Measurements from ENCODE around the gene SPATA6.
"Not testable (repeated sequence)": the region's sequence is repeated elsewhere in the genome, so short reads cannot be mapped to it uniquely, and the experiment has no call there.

SPATA6 gene

DNA sequence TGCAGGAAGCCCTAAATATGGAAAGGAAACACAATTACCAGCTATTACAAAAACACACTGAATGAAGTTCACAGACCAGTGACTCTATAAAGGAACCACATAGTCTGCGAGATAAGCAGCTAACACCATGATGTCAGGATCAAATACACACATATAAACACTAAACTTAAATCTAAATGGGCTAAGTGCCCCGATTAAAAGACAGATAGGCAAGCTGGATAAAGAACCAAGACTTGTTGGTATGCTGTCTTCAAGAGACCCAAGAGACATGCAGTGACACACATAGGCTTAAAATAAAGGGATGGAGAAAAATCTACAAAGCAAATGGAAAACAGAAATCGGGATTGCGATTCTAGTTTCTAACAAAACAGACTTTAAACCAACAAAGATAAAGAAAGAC, 127.6 kb downstream of the SPATA6 start:
- Mint-ChIP-seq H3K9me3 (no peaks in the 10 kb centered on the region), H3K4me3 (no peak overlapping the region), H3K4me1 (no peaks in the 10 kb centered on the region), H3K27ac (no peak overlapping the region), H3K36me3 (no peaks in the 10 kb centered on the region), H3K27me3 (no peaks in the 10 kb centered on the region)
- CTCF ChIA-PET = no interaction called here
- DNase-seq = no peak

- no peak overlapping the region for H3K27ac Mint-ChIP-seq
- CTCF ChIA-PET = no interaction called here
These were observed 130.8 kb downstream of the SPATA6 start for GRCh38 chr1:48341221-48341620.

DNA sequence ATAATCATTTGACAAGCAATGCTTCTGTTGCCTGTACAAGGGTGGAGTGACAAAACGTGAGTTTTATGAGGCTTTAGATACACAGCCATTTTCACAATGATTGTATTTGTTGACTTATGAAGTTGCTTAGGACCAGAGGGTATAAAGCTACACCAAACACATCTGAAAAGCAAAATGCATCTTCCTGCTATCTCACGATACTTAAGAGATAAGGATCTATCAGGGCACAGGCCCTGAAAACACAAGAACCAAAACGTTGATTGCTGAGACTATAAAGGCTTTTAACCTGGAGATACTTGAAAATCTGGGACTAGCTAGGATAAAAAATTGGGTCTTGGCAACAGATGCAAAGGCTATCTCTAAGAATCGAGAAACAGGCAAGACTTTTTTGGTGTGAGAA, 133.7 kb downstream of the SPATA6 start:
- CTCF ChIA-PET = no interaction called here
- H3K27me3 Mint-ChIP-seq = no peaks in the 10 kb centered on the region
- H3K36me3 Mint-ChIP-seq = no peaks in the 10 kb centered on the region
- H3K9me3 Mint-ChIP-seq = no peaks in the 10 kb centered on the region
- H3K4me1 Mint-ChIP-seq = no peaks in the 10 kb centered on the region
- H3K4me3 Mint-ChIP-seq = no peak overlapping the region
- no peak for DNase-seq
- no peak overlapping the region for H3K27ac Mint-ChIP-seq

More at GRCh38 chr1:48341221-48341620, 130.8 kb downstream of the SPATA6 start:
- Mint-ChIP-seq H3K9me3 (no peaks in the 10 kb centered on the region), H3K27me3 (no peaks in the 10 kb centered on the region), H3K4me1 (no peaks in the 10 kb centered on the region), H3K36me3 (no peaks in the 10 kb centered on the region), H3K4me3 (no peak overlapping the region)
- DNase-seq = no peak

DNA sequence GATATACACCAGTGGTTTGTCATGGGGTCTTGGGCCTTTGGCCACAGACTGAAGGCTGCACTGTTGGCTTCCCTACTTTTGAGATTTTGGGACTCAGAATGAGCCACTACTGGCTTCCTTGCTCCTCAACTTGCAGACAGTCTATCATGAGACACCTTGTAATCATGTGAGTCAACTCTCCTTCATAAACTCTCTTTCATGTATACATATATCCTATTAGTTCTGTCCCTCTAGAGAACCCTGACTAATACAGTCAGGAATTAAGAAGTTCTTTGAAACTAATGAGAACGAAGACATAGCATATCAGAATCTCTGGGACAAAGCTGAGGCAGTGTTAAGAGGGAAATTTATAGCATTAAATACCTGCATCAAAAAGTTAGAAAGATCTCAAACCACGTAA, 138.7 kb downstream of the SPATA6 start:
- no peaks in the 10 kb centered on the region for H3K4me1 Mint-ChIP-seq
- H3K27me3 Mint-ChIP-seq = no peaks in the 10 kb centered on the region
- H3K9me3 Mint-ChIP-seq = peaks cover 9% of the 10 kb centered on the region
- DNase-seq = no peak
- H3K27ac Mint-ChIP-seq = no peak overlapping the region
- no peaks in the 10 kb centered on the region for H3K36me3 Mint-ChIP-seq
- no peak overlapping the region for H3K4me3 Mint-ChIP-seq
- CTCF ChIA-PET = no interaction called here

DNA sequence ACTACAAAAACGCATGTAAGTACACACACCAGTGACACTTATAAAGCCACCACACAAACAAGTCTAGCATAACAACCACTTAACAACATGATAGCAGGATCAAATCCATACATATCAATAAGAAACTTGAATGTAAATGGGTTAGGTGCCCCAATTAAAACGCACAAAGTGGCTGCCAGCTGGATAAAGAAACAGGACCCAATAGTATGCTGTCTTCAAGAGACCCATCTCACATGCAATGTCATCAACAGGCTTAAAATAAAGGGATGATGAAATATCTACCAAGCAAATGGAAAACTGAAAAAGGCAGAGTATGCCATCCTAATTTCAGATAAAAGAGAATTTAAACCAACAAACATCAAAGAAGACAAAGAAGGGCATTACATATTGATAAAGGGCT, 139.9 kb downstream of the SPATA6 start:
- no peaks in the 10 kb centered on the region for H3K4me1 Mint-ChIP-seq
- CTCF ChIA-PET = no interaction called here
- H3K9me3 Mint-ChIP-seq = peaks cover 9% of the 10 kb centered on the region
- H3K27me3 Mint-ChIP-seq = no peaks in the 10 kb centered on the region
- H3K4me3 Mint-ChIP-seq = no peak overlapping the region
- no peak overlapping the region for H3K27ac Mint-ChIP-seq
- DNase-seq = no peak
- no peaks in the 10 kb centered on the region for H3K36me3 Mint-ChIP-seq

- Mint-ChIP-seq H3K4me3 (no peak overlapping the region), H3K4me1 (no peaks in the 10 kb centered on the region), H3K27me3 (no peaks in the 10 kb centered on the region), H3K36me3 (no peaks in the 10 kb centered on the region), H3K9me3 (peaks cover 17% of the 10 kb centered on the region), H3K27ac (no peak overlapping the region)
- CTCF ChIA-PET = no interaction called here
- DNase-seq = no peak
These were observed 142.1 kb downstream of the SPATA6 start for GRCh38 chr1:48329905-48330304.

DNA sequence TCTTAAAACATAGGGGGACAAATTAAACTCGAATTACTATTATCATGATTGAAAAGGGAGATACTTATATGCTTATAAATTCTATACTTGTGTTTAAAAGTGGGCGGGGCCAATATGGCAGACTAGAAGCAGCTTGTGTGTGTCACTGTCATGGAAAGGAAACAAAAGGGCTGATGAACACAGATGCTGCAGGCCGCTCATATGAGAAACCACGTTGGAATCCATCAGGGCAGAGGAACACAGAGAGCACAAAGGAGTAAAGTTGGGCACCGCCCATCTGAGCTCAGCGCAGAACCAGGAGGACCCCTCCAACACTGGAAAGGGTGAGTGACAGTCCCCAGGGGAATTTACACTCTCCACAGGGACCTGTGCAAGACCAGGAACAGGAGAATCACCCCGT, 142.5 kb downstream of the SPATA6 start:
- CTCF ChIA-PET = no interaction called here
- H3K36me3 Mint-ChIP-seq = no peaks in the 10 kb centered on the region
- H3K9me3 Mint-ChIP-seq = peaks cover 21% of the 10 kb centered on the region
- H3K4me3 Mint-ChIP-seq = no peak overlapping the region
- no peak overlapping the region for H3K27ac Mint-ChIP-seq
- H3K27me3 Mint-ChIP-seq = no peaks in the 10 kb centered on the region
- no peak for DNase-seq
- no peaks in the 10 kb centered on the region for H3K4me1 Mint-ChIP-seq

DNA sequence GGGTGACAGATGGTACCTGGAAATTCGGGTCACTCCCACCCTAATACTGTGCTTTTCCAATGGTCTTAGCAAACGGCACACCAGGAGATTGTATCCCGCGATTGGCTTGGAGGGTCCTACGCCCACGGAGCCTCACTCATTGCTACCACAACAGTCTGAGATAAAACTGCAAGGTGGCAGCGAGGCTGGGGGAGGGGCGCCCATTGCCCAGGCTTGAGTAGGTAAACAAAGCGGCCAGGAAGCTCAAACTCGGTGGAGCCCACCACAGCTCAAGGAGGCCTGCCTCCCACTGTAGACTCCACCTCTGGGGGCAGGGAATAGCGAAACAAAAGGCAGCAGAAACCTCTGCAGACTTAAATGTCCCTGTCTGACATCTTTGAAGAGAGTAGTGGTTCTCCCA, 160.2 kb downstream of the SPATA6 start:
- peaks cover 13% of the 10 kb centered on the region for H3K9me3 Mint-ChIP-seq
- H3K36me3 Mint-ChIP-seq, H3K27ac Mint-ChIP-seq, DNase-seq, H3K4me3 Mint-ChIP-seq, H3K27me3 Mint-ChIP-seq, H3K4me1 Mint-ChIP-seq, CTCF ChIA-PET: not testable (repeated sequence)

- H3K36me3 Mint-ChIP-seq = no peaks in the 10 kb centered on the region
- DNase-seq = no peak
These were observed 162.4 kb downstream of the SPATA6 start for GRCh38 chr1:48309564-48310082.

DNA sequence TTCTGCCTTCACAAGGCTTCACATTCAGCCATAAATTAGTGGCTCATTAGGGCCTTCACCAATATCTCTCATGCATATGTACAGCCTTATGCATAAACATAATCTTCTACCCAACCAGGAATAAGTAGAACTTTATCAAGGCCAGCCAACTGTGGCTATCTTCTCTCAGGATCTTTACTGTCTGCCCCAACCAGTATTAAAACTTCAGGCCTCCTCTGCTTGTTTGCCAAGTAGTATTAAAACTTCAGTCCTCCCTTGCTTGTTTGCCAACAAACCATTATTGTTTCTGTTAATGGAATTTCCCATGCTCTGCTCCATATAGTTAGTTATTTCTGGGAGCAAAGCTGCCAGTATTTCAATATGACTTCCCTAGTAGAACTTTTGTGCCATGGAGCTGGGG, 169.4 kb downstream of the SPATA6 start:
- H3K27ac Mint-ChIP-seq = no peak overlapping the region
- no peaks in the 10 kb centered on the region for H3K36me3 Mint-ChIP-seq
- no peak for DNase-seq
- no peak overlapping the region for H3K4me3 Mint-ChIP-seq
- H3K27me3 Mint-ChIP-seq = no peaks in the 10 kb centered on the region
- no peaks in the 10 kb centered on the region for H3K9me3 Mint-ChIP-seq
- CTCF ChIA-PET = no interaction called here
- no peaks in the 10 kb centered on the region for H3K4me1 Mint-ChIP-seq

More at GRCh38 chr1:48309564-48310082, 162.4 kb downstream of the SPATA6 start:
- CTCF ChIA-PET = no interaction called here
- Mint-ChIP-seq H3K4me1 (no peaks in the 10 kb centered on the region), H3K27me3 (no peaks in the 10 kb centered on the region), H3K9me3 (peaks cover 8% of the 10 kb centered on the region), H3K27ac (no peak overlapping the region), H3K4me3 (no peak overlapping the region)

- Mint-ChIP-seq H3K27ac (no peak overlapping the region), H3K36me3 (no peaks in the 10 kb centered on the region), H3K4me3 (no peak overlapping the region), H3K9me3 (no peaks in the 10 kb centered on the region), H3K27me3 (no peaks in the 10 kb centered on the region), H3K4me1 (no peaks in the 10 kb centered on the region)
- CTCF ChIA-PET = no interaction called here
- DNase-seq = no peak
These were observed 177.3 kb downstream of the SPATA6 start for GRCh38 chr1:48294656-48295055.

GRCh38 chr1:48294094-48294493, 177.9 kb downstream of the SPATA6 start:
- H3K36me3 Mint-ChIP-seq, H3K4me1 Mint-ChIP-seq, DNase-seq, H3K9me3 Mint-ChIP-seq, CTCF ChIA-PET, H3K27me3 Mint-ChIP-seq, H3K27ac Mint-ChIP-seq, H3K4me3 Mint-ChIP-seq: not testable (repeated sequence)

DNA sequence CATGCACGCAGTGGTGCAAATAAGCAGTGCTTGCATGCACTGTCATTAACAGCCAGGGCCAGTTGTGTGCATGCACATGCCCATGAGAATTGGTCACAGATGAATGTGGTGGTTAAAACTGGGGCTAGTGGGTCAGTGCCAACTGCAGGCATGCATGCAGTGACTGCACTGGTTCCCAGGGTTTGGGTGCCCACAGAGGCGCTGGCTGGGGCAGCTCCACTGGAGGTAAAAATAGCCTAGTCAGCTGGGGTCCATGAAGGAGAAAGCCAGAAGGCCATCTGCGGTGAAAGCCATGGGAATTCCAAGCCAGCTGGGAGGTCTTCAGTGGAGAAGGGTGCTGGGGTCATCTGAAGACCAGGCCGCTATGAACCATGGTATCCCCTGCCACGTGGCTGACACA, 179.3 kb downstream of the SPATA6 start:
- Mint-ChIP-seq H3K4me1 (no peaks in the 10 kb centered on the region), H3K27me3 (no peaks in the 10 kb centered on the region), H3K27ac (no peak overlapping the region), H3K9me3 (no peaks in the 10 kb centered on the region), H3K4me3 (no peak overlapping the region), H3K36me3 (no peaks in the 10 kb centered on the region)
- no peak for DNase-seq
- CTCF ChIA-PET = no interaction called here

- Mint-ChIP-seq H3K27ac (no peak overlapping the region), H3K27me3 (no peaks in the 10 kb centered on the region), H3K9me3 (no peaks in the 10 kb centered on the region), H3K4me3 (no peak overlapping the region), H3K4me1 (no peaks in the 10 kb centered on the region), H3K36me3 (no peaks in the 10 kb centered on the region)
- CTCF ChIA-PET = no interaction called here
- no peak for DNase-seq
These were observed 180.6 kb downstream of the SPATA6 start for GRCh38 chr1:48291421-48291820.

DNA sequence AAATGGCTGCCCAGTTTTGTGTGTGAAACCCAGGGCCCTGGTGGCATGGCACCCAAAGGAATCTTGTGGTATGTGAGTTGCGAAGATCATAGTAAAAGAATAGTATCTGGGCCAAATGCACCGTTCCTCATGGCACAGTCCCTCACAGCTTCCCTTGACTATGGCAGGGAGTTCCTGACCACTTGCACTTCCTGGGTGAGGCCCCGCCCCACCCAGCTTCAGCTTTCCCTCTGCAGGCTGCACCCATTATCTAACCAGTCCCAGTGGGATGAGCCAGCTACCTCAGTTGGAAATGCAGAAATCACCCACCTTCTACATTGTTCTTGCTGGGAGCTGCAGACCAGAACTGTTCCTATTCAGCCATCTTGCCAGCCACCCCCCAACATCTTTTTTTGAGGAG, 186.5 kb downstream of the SPATA6 start:
- Mint-ChIP-seq H3K36me3 (no peaks in the 10 kb centered on the region), H3K9me3 (no peaks in the 10 kb centered on the region), H3K27ac (no peak overlapping the region), H3K4me3 (no peak overlapping the region), H3K27me3 (no peaks in the 10 kb centered on the region), H3K4me1 (no peaks in the 10 kb centered on the region)
- no peak for DNase-seq
- CTCF ChIA-PET = no interaction called here

- DNase-seq, H3K4me3 Mint-ChIP-seq, H3K4me1 Mint-ChIP-seq, H3K27me3 Mint-ChIP-seq, H3K9me3 Mint-ChIP-seq, CTCF ChIA-PET, H3K36me3 Mint-ChIP-seq, H3K27ac Mint-ChIP-seq: not testable (repeated sequence)
These were observed 187.1 kb downstream of the SPATA6 start for GRCh38 chr1:48284696-48285420.

All from activated naive CD4-positive, alpha-beta T cell treated with anti-CD3 and anti-CD28 coated beads, Interleukin-2, amount 10 ng/mL, durations not matched to agents 7 days and 5 days (primary cell).